GM08714 (cell line): ENCODE measurements around the gene PSMA8.
"Not testable (repeated sequence)": the region's sequence is repeated elsewhere in the genome, so short reads cannot be mapped to it uniquely, and the experiment has no call there.

Source experiments
- H3K4me3 ChIP-seq: fragments of 200-500 bp; sonication (Bioruptor generic); 2 replicates; pipeline ENCODE4 v1.5.1; 2014; ENCODE audit warnings: mild to moderate bottlenecking, low read length, inconsistent platforms
- ZNF274 ChIP-seq: IDR thresholded peaks from 2 replicates; pipeline ENCODE4 v1.6.1; 2012; ENCODE audit warnings: mild to moderate bottlenecking, low read depth, low read length

PSMA8 gene

DNA sequence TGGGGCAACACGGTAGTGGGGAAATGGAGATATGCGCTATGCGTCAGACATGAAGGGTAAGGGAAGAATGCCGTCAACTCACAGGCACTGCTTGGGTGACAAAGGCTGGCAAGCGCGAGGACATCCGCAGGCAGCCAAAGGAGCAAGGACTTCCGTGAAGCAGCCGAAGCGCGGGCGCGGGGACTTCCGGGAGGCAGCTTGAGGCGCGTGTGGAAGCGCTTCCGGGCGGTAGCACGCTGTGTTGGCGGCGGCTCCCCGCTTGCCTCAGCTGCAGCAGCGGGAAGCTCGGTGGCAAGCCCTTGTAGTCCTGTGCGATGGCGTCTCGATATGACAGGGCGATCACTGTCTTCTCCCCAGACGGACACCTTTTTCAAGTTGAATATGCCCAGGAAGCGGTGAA lies at the start of gene PSMA8:
PSMA8 (plus strand) TSS at position 218 of the 400 bp plus-strand sequence; CDS start at position 315, 97 bp downstream.
- H3K4me3 ChIP-seq, result peak within 1 kb of the TSS; percentile 53; the same call in 1 of the 2 replicates
- no peak for TF ChIP-seq ZNF274

- H3K4me3 ChIP-seq, result no peak overlapping the region
- TF ChIP-seq ZNF274, result no peak
These were observed 48.6 kb upstream of the PSMA8 start for GRCh38 chr18:26085056-26085455.

- H3K4me3 ChIP-seq, result no peak overlapping the region
- no peak for TF ChIP-seq ZNF274
These were observed 46.7 kb upstream of the PSMA8 start for GRCh38 chr18:26086959-26087358.

DNA sequence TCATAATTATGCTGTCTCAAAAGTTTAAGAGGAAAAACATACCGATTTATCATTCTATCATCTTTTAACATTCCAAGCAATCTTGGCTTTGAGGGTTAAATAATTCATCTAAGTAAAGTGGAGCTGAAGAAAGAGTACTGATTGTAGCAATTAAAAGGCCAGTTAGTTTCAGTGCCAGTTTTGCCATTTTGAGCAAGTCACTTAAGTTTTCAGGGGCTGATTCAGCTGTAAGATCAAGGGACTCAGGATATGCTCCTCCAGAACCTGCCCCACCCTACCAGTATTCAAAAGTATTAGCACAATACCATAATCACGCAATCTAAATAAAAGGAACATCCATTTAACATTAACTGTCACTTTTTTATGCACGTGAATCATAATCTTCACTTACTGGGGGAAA lies 45.2 kb upstream of the PSMA8 start:
- TF ChIP-seq ZNF274, result no peak
- peak overlapping the region; percentile 81 for H3K4me3 ChIP-seq

GRCh38 chr18:26089293-26090129 lies 44.2 kb upstream of the PSMA8 start:
- TF ChIP-seq ZNF274, result no peak
- H3K4me3 ChIP-seq, result peak overlapping the region; percentile 81

DNA sequence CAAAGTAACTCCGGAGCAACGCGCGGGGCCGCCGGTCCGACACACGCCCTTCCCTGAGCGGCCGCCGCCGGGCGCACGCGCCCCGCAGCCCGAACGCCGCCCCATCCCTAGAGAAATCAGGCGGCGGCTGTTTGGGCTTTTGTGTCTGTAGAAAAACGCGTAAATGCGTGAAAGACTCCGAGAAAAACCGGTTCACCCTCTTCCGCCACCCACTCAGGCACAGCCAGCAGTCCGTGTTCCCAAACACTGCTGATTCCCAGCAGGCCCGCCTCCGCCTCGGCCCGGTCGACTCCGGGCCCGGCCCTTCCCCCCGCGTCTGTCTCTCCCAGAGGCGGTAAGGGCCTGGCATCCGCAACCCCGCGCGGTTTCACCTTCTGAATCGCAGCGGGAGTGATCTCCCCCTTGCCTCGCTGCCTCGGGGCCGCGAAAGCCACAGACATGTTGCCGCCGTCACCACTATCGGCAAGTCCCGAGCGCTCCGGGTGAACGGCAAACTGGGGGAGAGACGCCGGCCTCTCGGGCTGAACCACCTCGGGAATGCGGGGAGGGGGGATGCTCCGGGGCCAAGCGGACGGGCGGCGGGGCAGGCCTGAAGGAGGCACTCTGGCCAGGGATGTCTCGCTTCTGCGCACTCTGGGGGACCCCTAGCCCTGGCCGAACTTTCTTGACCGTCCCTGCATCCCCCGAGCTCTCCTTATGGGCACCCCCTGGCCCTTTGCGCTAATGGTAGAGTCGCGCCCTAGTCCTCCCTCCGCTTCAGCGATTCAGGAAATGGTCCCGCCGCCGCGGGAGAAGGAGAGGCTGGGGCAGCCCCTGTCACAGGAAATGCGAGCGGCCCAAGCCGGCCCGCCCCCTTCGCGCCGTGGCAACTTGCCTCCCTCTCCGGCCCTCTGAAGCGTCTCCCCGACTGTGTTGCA lies 43.3 kb upstream of the PSMA8 start, which contains the start of gene SS18:
SS18 (minus strand) TSS at position 484 of the 917 bp plus-strand sequence; CDS start at position 440, 44 bp downstream.
- H3K4me3 ChIP-seq, result peak within 1 kb of the TSS; percentile 81
- TF ChIP-seq ZNF274, result no peak

GRCh38 chr18:26091047-26091630 lies 42.5 kb upstream of the PSMA8 start:
- H3K4me3 ChIP-seq, result peak overlapping the region; percentile 81; the same call in 1 of the 2 replicates
- no peak for TF ChIP-seq ZNF274

GRCh38 chr18:26096852-26097251 lies 36.8 kb upstream of the PSMA8 start:
- no peak for TF ChIP-seq ZNF274

GRCh38 chr18:26097563-26097962 lies 36.1 kb upstream of the PSMA8 start:
- H3K4me3 ChIP-seq, result no peak overlapping the region
- TF ChIP-seq ZNF274, result no peak

More at GRCh38 chr18:26096852-26097251, 36.8 kb upstream of the PSMA8 start:
- no peak overlapping the region for H3K4me3 ChIP-seq

DNA sequence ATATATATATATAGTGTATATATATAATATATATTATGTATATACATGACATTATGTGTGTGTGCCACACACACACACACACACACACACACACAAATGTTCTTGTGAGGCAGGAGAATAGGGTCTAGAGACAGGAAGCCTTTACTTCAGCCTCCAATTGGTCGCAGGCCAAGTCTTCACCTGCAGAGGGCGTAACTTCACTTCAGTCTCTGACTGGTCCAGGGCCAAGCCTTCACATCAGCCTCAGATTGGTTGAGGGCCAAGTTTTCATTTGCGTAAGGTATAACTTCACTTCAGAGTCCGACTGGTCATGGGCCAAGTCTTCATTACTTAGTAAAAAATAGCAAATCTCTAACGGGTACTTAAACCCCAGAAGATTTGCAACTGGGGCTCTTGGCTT lies 30.1 kb upstream of the PSMA8 start:
- no peak for TF ChIP-seq ZNF274
- H3K4me3 ChIP-seq, result no peak overlapping the region

DNA sequence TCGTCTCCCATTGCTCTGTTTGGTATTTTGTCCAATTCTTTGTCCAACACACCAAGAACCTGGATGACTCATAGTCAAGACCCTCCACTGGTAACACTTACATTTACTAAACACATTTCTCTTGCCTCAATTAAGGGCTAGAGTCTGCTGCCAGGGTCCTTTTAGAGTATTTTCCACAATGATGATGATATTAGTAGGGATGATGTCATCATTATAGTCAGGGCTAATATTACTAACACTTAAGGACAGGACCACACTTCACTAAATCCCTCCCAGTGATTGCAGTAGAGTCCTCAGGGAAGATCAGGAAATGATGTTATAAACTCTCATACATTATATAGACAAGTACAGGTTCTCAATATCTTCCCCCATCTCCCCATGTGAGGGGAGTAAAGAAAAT lies 29.6 kb upstream of the PSMA8 start:
- no peak for TF ChIP-seq ZNF274
- no peak overlapping the region for H3K4me3 ChIP-seq

DNA sequence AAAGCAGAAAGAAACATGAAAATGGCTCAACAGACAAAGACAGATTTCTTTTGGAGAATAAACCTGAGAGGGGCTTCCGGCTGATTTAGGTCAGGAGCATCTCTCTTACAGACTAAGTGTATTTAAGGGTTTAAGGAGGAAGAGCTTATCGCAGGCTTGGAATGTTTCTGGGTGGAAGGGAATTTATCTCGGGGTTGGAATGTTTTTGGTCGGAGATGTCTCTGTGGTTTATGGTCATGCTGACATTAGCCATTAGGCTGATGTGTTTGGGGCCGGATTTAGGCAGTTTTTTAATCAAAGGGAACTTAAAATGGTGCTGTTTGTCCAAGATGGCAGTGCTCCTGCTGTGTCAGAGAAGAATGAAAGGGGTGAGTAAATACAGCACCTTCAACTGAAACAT lies 14.4 kb upstream of the PSMA8 start:
- TF ChIP-seq ZNF274, result no peak
- no peak overlapping the region for H3K4me3 ChIP-seq

DNA sequence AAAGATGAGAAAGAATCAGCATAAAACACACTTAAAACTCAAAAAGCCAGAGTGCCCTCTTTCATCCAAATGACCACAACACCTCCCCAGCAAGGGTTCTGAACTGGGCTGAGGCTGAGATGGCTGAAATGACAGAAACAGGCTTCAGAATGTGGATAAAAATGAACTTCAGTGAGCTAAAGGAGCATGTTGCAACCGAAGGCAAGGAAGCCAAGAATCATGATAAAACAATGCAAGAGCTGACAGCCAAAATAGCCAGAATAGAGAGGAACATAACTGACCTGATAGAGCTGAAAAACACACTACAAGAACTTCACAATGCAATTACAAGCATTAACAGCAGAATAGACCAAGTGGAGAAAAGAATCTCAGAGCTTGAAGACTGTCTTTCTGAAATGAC lies 12.2 kb upstream of the PSMA8 start:
- H3K4me3 ChIP-seq, result no peak overlapping the region
- TF ChIP-seq ZNF274, result no peak

DNA sequence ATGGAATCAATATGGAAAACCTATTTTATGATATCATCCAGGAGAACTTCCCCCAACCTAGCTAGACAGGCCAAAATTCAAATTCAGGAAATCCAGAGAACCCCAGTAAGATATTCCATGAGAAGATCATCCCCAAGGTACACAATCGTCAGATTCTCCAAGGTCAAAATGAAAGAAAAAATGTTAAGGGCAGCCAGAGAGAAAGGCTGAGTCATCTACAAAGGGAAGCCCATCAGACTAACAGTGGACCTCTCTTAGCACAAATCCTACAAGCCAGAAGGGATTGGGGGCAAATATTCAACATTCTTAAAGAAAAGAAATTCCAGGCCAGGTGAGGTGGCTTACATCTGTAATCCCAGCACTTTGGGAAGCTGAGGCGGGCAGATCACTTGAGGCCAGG lies 11.7 kb upstream of the PSMA8 start:
- not testable (repeated sequence) for H3K4me3 ChIP-seq
